T-cell (primary cell): ENCODE measurements around the gene ELP6. TPM values are rescaled to one million over a fixed set of nuclear protein-coding genes. Genes with fewer than 3 reads are reported as not detected.

Experiments
- ATAC-seq, 4 experiments: fragments of 200-7000 bp in 3 of 4; fragments of 150-1000 bp in 1 of 4; cut with Tn5 transposase; replicated peaks in 1 of 4; 1 replicate in 3 of 4; 2 replicates in 1 of 4; pipeline ENCODE4 v1.10.0; 2021; ENCODE audit warnings: moderate library complexity in 3 of 4, mild to moderate bottlenecking in 2 of 4, moderate number of reproducible peaks in 1 of 4
- CTCF ChIA-PET, 2 donors: fragments of 300-600 bp; sonication (Branson Sonifier 250); formaldehyde crosslinking; loops; one replicate each; lab custom pipeline; 2022; ENCODE audit warnings: antibody characterized with exemption in 2 of 2; lab: Charles Lee
- POLR2A ChIA-PET, 2 donors: fragments of 300-600 bp; sonication (Branson Sonifier 250); formaldehyde crosslinking; loops; one replicate each; lab custom pipeline; 2022; ENCODE audit warnings: antibody characterized with exemption in 2 of 2; lab: Charles Lee
- DNase-seq, 35 experiments: peaks; one replicate each; pipeline versions ENCODE4 v3.0.0 to v3.0.0-alpha.2; 2013 to 2023
- H3K27ac ChIP-seq: one replicate; pipeline ENCODE4 v1.5.1; 2013; ENCODE audit warnings: low read length
- H3K27me3 ChIP-seq, 2 experiments: replicated peaks in 1 of 2; 1 replicate in 1 of 2; 2 replicates in 1 of 2; pipeline versions ENCODE4 v1.6.1 to v1.7.0; 2013; ENCODE audit warnings: low read length in 1 of 2, mixed read lengths in 1 of 2; ENCODE audit not compliant: control insufficient read depth in 2 of 2, insufficient read depth in 2 of 2; ENCODE audit errors: extremely low read depth in 1 of 2
- H3K36me3 ChIP-seq, 2 donors: 1 replicate in 1 of 2; 2 replicates in 1 of 2; pipeline versions ENCODE4 v1.6.1 to v1.7.0; 2013; ENCODE audit warnings: low read length in 1 of 2; ENCODE audit not compliant: control insufficient read depth in 2 of 2, insufficient read depth in 1 of 2; ENCODE audit errors: extremely low read depth in 1 of 2
- H3K4me1 ChIP-seq, 2 experiments: 1 replicate in 1 of 2; 2 replicates in 1 of 2; pipeline versions ENCODE4 v1.6.1 to v1.7.0; 2013; ENCODE audit warnings: low read length in 2 of 2, mixed read lengths in 1 of 2; ENCODE audit not compliant: insufficient read depth in 2 of 2, control insufficient read depth in 1 of 2; ENCODE audit errors: extremely low read depth in 1 of 2
- H3K4me3 ChIP-seq, 2 donors: 1 replicate in 1 of 2; 2 replicates in 1 of 2; pipeline versions ENCODE4 v1.5.1 to v1.7.0; 2013; ENCODE audit warnings: mild to moderate bottlenecking in 2 of 2, low read length in 1 of 2, moderate library complexity in 1 of 2; ENCODE audit not compliant: control insufficient read depth in 1 of 2; ENCODE audit errors: extremely low read depth in 1 of 2
- H3K9me3 ChIP-seq: 2 replicates; pipeline ENCODE4 v1.7.0; 2013
- H3K27ac Mint-ChIP-seq, 2 donors: one replicate each; pipeline ENCODE4 v1.8.0; 2020 to 2021; ENCODE audit warnings: mild to moderate bottlenecking in 2 of 2, mixed read lengths in 2 of 2
- H3K27me3 Mint-ChIP-seq, 2 donors: one replicate each; pipeline ENCODE4 v1.8.0; 2021 to 2022; ENCODE audit warnings: mixed read lengths in 2 of 2
- H3K36me3 Mint-ChIP-seq: one replicate; pipeline ENCODE4 v1.8.0; 2021; ENCODE audit warnings: mixed read lengths
- H3K4me1 Mint-ChIP-seq, 3 donors: one replicate each; pipeline ENCODE4 v1.8.0; 2020 to 2022; ENCODE audit warnings: mixed read lengths in 3 of 3, mild to moderate bottlenecking in 1 of 3
- H3K4me3 Mint-ChIP-seq, 3 donors: one replicate each; pipeline ENCODE4 v1.8.0; 2020 to 2022; ENCODE audit warnings: mild to moderate bottlenecking in 3 of 3, mixed read lengths in 3 of 3, moderate library complexity in 3 of 3
- H3K9me3 Mint-ChIP-seq, 3 donors: one replicate each; pipeline ENCODE4 v1.8.0; 2020 to 2022; ENCODE audit warnings: mixed read lengths in 3 of 3
- WGBS: methylation state at CpG from one replicate; pipeline ENCODE4 v1.1.5; 2013; ENCODE audit warnings: missing lambda C conversion rate; ENCODE audit not compliant: insufficient coverage; 5-methylcytosine and 5-hydroxymethylcytosine counted together
- total RNA-seq, 35 experiments: library from RNA in 6 of 35; stranded (reverse) in 6 of 35; fragments of 120-200 nt in 1 of 35; gene quantifications; one replicate each; pipeline versions ENCODE4 v1.2.1 to v1.2.4 and lab custom pipeline; 2013 to 2026

ELP6 gene
- total RNA-seq, 5 donors from 2014 or later (not counting 1 experiment from before 2014, with no cell fraction given), result 22.3 to 31.4 (median 27.2) TPM

DNA sequence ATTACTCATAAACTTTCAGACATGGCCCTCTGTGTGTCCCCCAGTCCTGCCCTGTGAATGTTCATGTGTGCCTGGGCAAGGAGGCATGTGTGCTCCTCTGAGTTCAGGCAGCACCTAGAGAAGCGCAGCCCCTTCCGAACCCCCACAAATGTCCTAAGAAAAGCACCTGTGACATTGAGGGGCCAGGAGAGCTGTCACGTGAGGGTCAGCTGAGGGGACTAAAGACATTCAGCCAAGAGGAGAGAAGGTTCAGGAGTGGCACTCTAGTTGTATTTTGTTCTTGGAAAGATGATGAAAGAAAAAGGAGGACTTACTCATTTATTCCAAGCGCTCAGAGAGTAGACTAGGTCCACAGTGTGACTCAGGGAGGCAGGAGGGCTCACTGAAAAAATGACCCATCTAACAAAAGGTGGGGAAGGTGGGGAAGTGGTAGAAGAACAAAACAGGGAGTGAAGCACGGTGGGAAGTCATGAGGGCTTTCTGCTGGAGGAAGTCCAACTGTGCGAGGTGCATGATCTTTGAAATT, 28.1 kb upstream of the ELP6 start:
- Mint-ChIP-seq H3K4me1 (no peaks in the 10 kb centered on the region), H3K27me3 (peaks cover 4 to 5% of the 10 kb centered on the region in 2 donors), H3K36me3 (no peaks in the 10 kb centered on the region), H3K4me3 (no peak overlapping the region), H3K9me3 (no peaks in the 10 kb centered on the region), H3K27ac (no peak overlapping the region)
- H3K27ac ChIP-seq, result no peak overlapping the region
- ATAC-seq (no peak), DNase-seq (no peak)
- no peaks in the 10 kb centered on the region for H3K4me1 ChIP-seq
- CTCF ChIA-PET, result interaction anchor here in 1 of 2 donors (0.6 kb wide), 1 partner anchor 55 kb away, joined by 3 read pairs; no protein-coding TSS in a partner anchor
- POLR2A ChIA-PET, result no interaction called here
- WGBS, result 49% methylated on average over 5 of the region's 6 CpGs
- no peak overlapping the region for H3K4me3 ChIP-seq
- H3K36me3 ChIP-seq, result no peaks in the 10 kb centered on the region
- H3K27me3 ChIP-seq, result peaks cover 0 to 17% of the 10 kb centered on the region in 2 experiments
- no peaks in the 10 kb centered on the region for H3K9me3 ChIP-seq

GRCh38 chr3:47540281-47540680, 26.8 kb upstream of the ELP6 start:
- H3K4me3 ChIP-seq, result no peak overlapping the region
- ATAC-seq (no peak), DNase-seq (no peak)
- H3K27ac Mint-ChIP-seq, result no peak overlapping the region
- POLR2A ChIA-PET, result no interaction called here
- no peaks in the 10 kb centered on the region for H3K36me3 Mint-ChIP-seq
- no peak overlapping the region for H3K27ac ChIP-seq
- no peaks in the 10 kb centered on the region for H3K9me3 ChIP-seq
- H3K9me3 Mint-ChIP-seq, result no peaks in the 10 kb centered on the region
- CTCF ChIA-PET, result no interaction called here
- H3K4me1 Mint-ChIP-seq, result no peaks in the 10 kb centered on the region
- no peaks in the 10 kb centered on the region for H3K4me1 ChIP-seq
- WGBS, result 100% methylated on average over 1 of the region's 4 CpGs
- H3K4me3 Mint-ChIP-seq, result no peak overlapping the region
- H3K27me3 Mint-ChIP-seq, result peaks cover 4 to 5% of the 10 kb centered on the region in 2 donors
- peaks cover 0 to 23% of the 10 kb centered on the region in 2 experiments for H3K27me3 ChIP-seq
- H3K36me3 ChIP-seq, result no peaks in the 10 kb centered on the region

GRCh38 chr3:47536967-47537366, 23.5 kb upstream of the ELP6 start:
- Mint-ChIP-seq H3K4me1 (no peaks in the 10 kb centered on the region), H3K27ac (no peak overlapping the region), H3K9me3 (no peaks in the 10 kb centered on the region), H3K4me3 (no peak overlapping the region), H3K36me3 (no peaks in the 10 kb centered on the region), H3K27me3 (peaks cover 4 to 10% of the 10 kb centered on the region in 2 donors)
- Histone ChIP-seq H3K4me1 (no peaks in the 10 kb centered on the region), H3K4me3 (no peak overlapping the region), H3K9me3 (no peaks in the 10 kb centered on the region), H3K27ac (no peak overlapping the region), H3K27me3 (peaks cover 0 to 22% of the 10 kb centered on the region in 2 experiments), H3K36me3 (no peaks in the 10 kb centered on the region)
- DNase-seq (no peak), ATAC-seq (no peak)
- WGBS, result 93% methylated on average over 3 of the region's 6 CpGs
- POLR2A ChIA-PET, result no interaction called here
- CTCF ChIA-PET, result no interaction called here

DNA sequence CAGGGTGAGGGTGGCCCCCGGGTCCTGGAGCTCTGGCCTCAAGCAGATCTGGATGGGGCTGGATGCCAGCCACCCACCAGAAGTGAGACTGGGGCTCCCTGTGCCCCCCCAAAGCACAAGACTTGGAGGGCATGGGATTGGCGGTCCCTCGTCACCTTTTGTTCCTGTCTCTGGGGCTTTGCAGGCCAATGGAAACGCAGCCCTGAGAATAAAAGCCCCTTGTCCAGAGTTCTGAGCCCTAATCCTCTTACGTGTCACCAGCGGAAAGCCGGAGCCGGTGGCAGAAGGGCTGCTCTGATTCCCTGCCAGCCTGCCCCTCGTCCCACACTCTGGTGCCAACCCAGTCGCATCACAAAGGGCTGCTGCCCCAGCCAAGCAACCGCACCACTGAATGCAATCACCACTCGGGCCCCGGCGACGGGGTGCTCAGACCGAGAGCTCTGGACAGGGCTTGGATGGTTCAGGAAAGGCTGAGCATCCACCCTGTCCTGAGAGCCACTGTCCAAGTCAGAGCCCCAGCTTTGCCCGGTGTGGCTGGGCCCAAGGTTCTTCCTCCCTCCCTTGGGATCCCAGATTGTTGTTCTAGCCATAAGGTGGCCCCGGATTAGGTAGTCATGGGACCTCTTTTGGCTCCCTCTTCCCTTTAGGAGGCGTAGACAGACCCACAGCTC, 22.8 kb upstream of the ELP6 start:
- CTCF ChIA-PET, result no interaction called here
- peaks cover 4 to 10% of the 10 kb centered on the region in 2 donors for H3K27me3 Mint-ChIP-seq
- WGBS, result 94% methylated on average over 13 of the region's 19 CpGs

GRCh38 chr3:47533996-47534454, 20.5 kb upstream of the ELP6 start:
- ATAC-seq (no peak), DNase-seq (no peak)
- peaks cover 4 to 10% of the 10 kb centered on the region in 2 donors for H3K27me3 Mint-ChIP-seq
- no peak overlapping the region for H3K27ac ChIP-seq
- no peaks in the 10 kb centered on the region for H3K9me3 ChIP-seq
- CTCF ChIA-PET, result interaction anchor here (0.6 kb wide), 2 partner anchors 267 to 534 kb away, joined by 3 to 7 read pairs; no protein-coding TSS in a partner anchor
- no peak overlapping the region for H3K4me3 Mint-ChIP-seq
- H3K36me3 Mint-ChIP-seq, result no peaks in the 10 kb centered on the region
- H3K4me1 ChIP-seq, result no peaks in the 10 kb centered on the region
- POLR2A ChIA-PET, result interaction anchor here in 1 of 2 donors (0.5 kb wide), 1 partner anchor 1510 kb away, joined by 4 read pairs; no protein-coding TSS in a partner anchor
- no peaks in the 10 kb centered on the region for H3K9me3 Mint-ChIP-seq
- no peak overlapping the region for H3K27ac Mint-ChIP-seq
- H3K36me3 ChIP-seq, result no peaks in the 10 kb centered on the region
- H3K4me1 Mint-ChIP-seq, result no peaks in the 10 kb centered on the region
- no peak overlapping the region for H3K4me3 ChIP-seq
- WGBS, result 70% methylated on average over 3 of the region's 5 CpGs
- peaks cover 0 to 18% of the 10 kb centered on the region in 2 experiments for H3K27me3 ChIP-seq

More for the DNA sequence above, 22.8 kb upstream of the ELP6 start:
- no peaks in the 10 kb centered on the region for H3K4me1 Mint-ChIP-seq
- H3K27me3 ChIP-seq, result peaks cover 0 to 22% of the 10 kb centered on the region in 2 experiments
- no peaks in the 10 kb centered on the region for H3K9me3 Mint-ChIP-seq
- H3K4me3 ChIP-seq, result no peak overlapping the region
- H3K9me3 ChIP-seq, result no peaks in the 10 kb centered on the region
- no peak overlapping the region for H3K27ac ChIP-seq
- ATAC-seq, result no peak
- H3K36me3 ChIP-seq, result no peaks in the 10 kb centered on the region
- POLR2A ChIA-PET, result no interaction called here
- H3K4me3 Mint-ChIP-seq, result no peak overlapping the region
- no peak overlapping the region for H3K27ac Mint-ChIP-seq
- no peaks in the 10 kb centered on the region for H3K36me3 Mint-ChIP-seq
- no peak for DNase-seq
- H3K4me1 ChIP-seq, result no peaks in the 10 kb centered on the region

- no peaks in the 10 kb centered on the region for H3K4me1 ChIP-seq
- no peak for ATAC-seq
- no peaks in the 10 kb centered on the region for H3K4me1 Mint-ChIP-seq
- no peaks in the 10 kb centered on the region for H3K36me3 Mint-ChIP-seq
- no peak overlapping the region for H3K4me3 Mint-ChIP-seq
- H3K27me3 Mint-ChIP-seq, result peaks cover 0 to 5% of the 10 kb centered on the region in 2 donors
- peaks cover 0 to 18% of the 10 kb centered on the region in 2 experiments for H3K27me3 ChIP-seq
- no peak overlapping the region for H3K27ac ChIP-seq
- WGBS, result no CpG with 5 or more reads among the region's 2 CpGs
- no peak overlapping the region for H3K27ac Mint-ChIP-seq
- no peak for DNase-seq
- H3K9me3 ChIP-seq, result no peaks in the 10 kb centered on the region
- ChIA-PET CTCF (interaction anchor here (0.6 to 0.7 kb wide), 2 partner anchors 23 to 535 kb away, joined by 3 read pairs; no protein-coding TSS in a partner anchor), POLR2A (interaction anchor here in 1 of 2 donors (0.5 to 0.7 kb wide), 2 partner anchors 81 to 1509 kb away, joined by 4 to 8 read pairs; no protein-coding TSS in a partner anchor)
- H3K36me3 ChIP-seq, result no peaks in the 10 kb centered on the region
- no peaks in the 10 kb centered on the region for H3K9me3 Mint-ChIP-seq
- H3K4me3 ChIP-seq, result no peak overlapping the region
Observed at GRCh38 chr3:47533481-47533880, 20.0 kb upstream of the ELP6 start.
